ENCODE data around the gene ERBB4.

DNA sequence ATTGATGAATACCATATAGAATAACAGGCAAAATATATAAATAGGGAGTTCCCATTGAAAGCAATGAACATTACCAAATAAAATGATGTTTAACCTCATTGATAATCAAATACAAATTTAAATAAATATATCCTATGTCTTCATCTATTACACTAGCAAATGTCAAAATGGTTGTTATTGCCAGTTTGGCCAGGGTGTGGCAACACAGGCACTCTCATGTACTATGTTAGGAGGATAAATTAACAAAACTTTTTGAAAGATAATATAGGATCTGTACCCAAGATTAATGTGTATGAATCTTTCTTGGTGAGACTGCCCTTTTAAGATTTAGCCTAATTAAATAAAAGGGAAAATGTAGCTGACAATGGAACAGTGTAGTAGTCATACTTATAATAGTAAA is 659.3 kb downstream of the ERBB4 start:
- TF ChIP-seq SMC3 (IDR thresholded peaks at IDR 0.05) = no peak
- no peak for TF ChIP-seq RCOR1 (IDR thresholded peaks at IDR 0.05; ENCODE audit: low read depth, low read length)
- TF ChIP-seq, protein P1, sequence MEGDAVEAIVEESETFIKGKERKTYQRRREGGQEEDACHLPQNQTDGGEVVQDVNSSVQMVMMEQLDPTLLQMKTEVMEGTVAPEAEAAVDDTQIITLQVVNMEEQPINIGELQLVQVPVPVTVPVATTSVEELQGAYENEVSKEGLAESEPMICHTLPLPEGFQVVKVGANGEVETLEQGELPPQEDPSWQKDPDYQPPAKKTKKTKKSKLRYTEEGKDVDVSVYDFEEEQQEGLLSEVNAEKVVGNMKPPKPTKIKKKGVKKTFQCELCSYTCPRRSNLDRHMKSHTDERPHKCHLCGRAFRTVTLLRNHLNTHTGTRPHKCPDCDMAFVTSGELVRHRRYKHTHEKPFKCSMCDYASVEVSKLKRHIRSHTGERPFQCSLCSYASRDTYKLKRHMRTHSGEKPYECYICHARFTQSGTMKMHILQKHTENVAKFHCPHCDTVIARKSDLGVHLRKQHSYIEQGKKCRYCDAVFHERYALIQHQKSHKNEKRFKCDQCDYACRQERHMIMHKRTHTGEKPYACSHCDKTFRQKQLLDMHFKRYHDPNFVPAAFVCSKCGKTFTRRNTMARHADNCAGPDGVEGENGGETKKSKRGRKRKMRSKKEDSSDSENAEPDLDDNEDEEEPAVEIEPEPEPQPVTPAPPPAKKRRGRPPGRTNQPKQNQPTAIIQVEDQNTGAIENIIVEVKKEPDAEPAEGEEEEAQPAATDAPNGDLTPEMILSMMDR (IDR thresholded peaks at IDR 0.05) = no peak
- TF ChIP-seq RFX5 (IDR thresholded peaks at IDR 0.05) = no peak
- TF ChIP-seq FOSL2 (IDR thresholded peaks at IDR 0.05) = no peak
- no peak for TF ChIP-seq FOSL2 (CRISPR knock-in tag; IDR thresholded peaks at IDR 0.05)
- TF ChIP-seq POLR2A (IDR thresholded peaks at IDR 0.05; ENCODE audit: low read length) = no peak
- no peak for TF ChIP-seq SREBF2 (IDR thresholded peaks at IDR 0.05)
- no peak for TF ChIP-seq HOXB5 (CRISPR knock-in tag; IDR thresholded peaks at IDR 0.05)
- no peak for TF ChIP-seq HDAC2 (IDR thresholded peaks at IDR 0.05)
- TF ChIP-seq ZSCAN20 (CRISPR knock-in tag; IDR thresholded peaks at IDR 0.05) = no peak
- TF ChIP-seq MYC (IDR thresholded peaks at IDR 0.05; ENCODE audit: borderline replicate concordance, low read length) = no peak
